DND-41 (cell line): ENCODE data around the gene RFC5.

ENCODE experiments used
- CTCF ChIP-seq: IDR thresholded peaks from 2 replicates; pipeline ENCODE4 v1.5.1; 2012; ENCODE audit warnings: borderline replicate concordance, low read length, moderate library complexity, mild to moderate bottlenecking; ENCODE audit not compliant: poor library complexity, severe bottlenecking; ENCODE audit errors: extremely low read depth
- EZH2 ChIP-seq: IDR thresholded peaks from 3 replicates; pipeline ENCODE4 v1.6.1; 2012; ENCODE audit warnings: borderline replicate concordance, low read depth, mild to moderate bottlenecking, moderate library complexity, low read length, inconsistent platforms; ENCODE audit not compliant: severe bottlenecking

- no peak for TF ChIP-seq CTCF
- TF ChIP-seq EZH2: no peak
Observed at GRCh38 chr12:118050972-118051910, 34.7 kb downstream of the RFC5 start.
